Activated T-cell treated with anti-CD3 and anti-CD28 coated beads, Interleukin-2, amount 50 U/mL, for 24 hours (primary cell): ENCODE data around the gene ELFN2.
"Not testable (repeated sequence)": the region's sequence is repeated elsewhere in the genome, so short reads cannot be mapped to it uniquely, and the experiment has no call there.

Experiments
- DNase-seq: peaks from one replicate; pipeline ENCODE4 v3.0.0-alpha.2; 2020
- H3K27ac Mint-ChIP-seq: 2 replicates; pipeline ENCODE4 v1.8.0; 2020; ENCODE audit warnings: mild to moderate bottlenecking, mixed read lengths
- H3K27me3 Mint-ChIP-seq: 2 replicates; pipeline ENCODE4 v1.8.0; 2020; ENCODE audit warnings: mixed read lengths
- H3K36me3 Mint-ChIP-seq: 2 replicates; pipeline ENCODE4 v1.8.0; 2020; ENCODE audit warnings: low read depth, mixed read lengths
- H3K4me1 Mint-ChIP-seq: 2 replicates; pipeline ENCODE4 v1.8.0; 2020; ENCODE audit warnings: low read depth, mixed read lengths
- H3K4me3 Mint-ChIP-seq: 2 replicates; pipeline ENCODE4 v1.8.0; 2020; ENCODE audit warnings: mild to moderate bottlenecking, moderate library complexity, mixed read lengths
- H3K9me3 Mint-ChIP-seq: 2 replicates; pipeline ENCODE4 v1.8.0; 2020; ENCODE audit warnings: mixed read lengths

The ELFN2 gene

DNA sequence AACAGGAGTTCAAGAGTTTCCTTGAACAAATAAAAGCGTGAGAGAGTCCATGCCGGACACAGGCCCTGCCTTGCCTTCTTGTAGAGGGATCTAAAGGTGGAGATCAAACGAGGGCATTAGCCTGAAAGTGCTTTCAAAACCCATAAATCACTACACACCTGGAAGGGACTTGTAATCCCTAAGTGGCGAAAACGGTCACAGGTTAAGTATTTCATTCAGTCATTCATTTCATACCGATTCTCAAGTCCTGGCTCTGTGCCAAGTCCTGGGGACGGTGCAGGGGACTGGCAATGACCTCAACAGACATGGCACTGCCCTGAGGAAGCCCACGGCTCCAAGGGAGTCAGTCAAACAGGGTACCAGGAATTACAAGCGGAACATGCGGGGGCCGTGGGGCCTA, 26.6 kb downstream of the ELFN2 start:
- DNase-seq: no peak
- H3K27me3 Mint-ChIP-seq: peaks cover 7% of the 10 kb centered on the region
- H3K27ac Mint-ChIP-seq: no peak overlapping the region
- no peaks in the 10 kb centered on the region for H3K4me1 Mint-ChIP-seq
- H3K4me3 Mint-ChIP-seq: no peak overlapping the region
- H3K36me3 Mint-ChIP-seq: no peaks in the 10 kb centered on the region
- no peaks in the 10 kb centered on the region for H3K9me3 Mint-ChIP-seq

GRCh38 chr22:37399457-37399856, 27.8 kb downstream of the ELFN2 start:
- H3K4me1 Mint-ChIP-seq, DNase-seq, H3K4me3 Mint-ChIP-seq, H3K27ac Mint-ChIP-seq, H3K36me3 Mint-ChIP-seq, H3K27me3 Mint-ChIP-seq, H3K9me3 Mint-ChIP-seq: not testable (repeated sequence)

GRCh38 chr22:37397226-37397625, 30.1 kb downstream of the ELFN2 start:
- Mint-ChIP-seq H3K9me3 (no peaks in the 10 kb centered on the region), H3K27me3 (peaks cover 7% of the 10 kb centered on the region), H3K4me3 (no peak overlapping the region), H3K27ac (no peak overlapping the region), H3K36me3 (no peaks in the 10 kb centered on the region), H3K4me1 (no peaks in the 10 kb centered on the region)
- no peak for DNase-seq

DNA sequence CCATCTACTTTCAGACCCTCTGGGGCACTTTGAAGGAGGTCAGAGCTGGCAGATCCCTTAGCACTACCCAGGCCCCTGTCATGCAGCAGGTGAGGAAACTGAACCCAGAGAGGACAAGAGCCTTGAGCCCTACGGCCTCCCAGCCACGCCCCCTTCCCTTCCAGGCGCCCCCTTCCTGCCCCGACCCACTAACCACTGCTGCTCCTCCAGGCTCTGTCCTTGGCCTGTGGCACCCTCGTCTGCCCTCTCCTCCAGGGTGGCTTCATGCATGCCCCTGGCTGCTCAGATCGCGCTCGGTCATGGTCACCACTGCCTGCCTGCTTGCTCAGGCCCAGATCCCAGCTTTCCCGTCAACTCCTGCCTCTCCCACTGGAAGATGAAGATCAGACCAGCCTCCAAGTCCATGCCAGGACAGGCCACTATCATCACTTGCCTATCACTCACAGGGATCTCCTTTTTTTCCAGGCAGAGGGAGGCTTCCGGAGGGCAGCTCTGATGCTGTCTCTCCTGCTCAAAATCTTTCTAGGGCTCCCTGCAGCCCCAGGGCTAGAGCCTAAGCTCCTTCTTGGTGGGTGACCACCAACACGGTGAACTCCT, 30.7 kb downstream of the ELFN2 start:
- DNase-seq: no peak
- H3K4me3 Mint-ChIP-seq: no peak overlapping the region
- no peak overlapping the region for H3K27ac Mint-ChIP-seq
- H3K4me1 Mint-ChIP-seq: no peaks in the 10 kb centered on the region
- H3K27me3 Mint-ChIP-seq: peaks cover 7% of the 10 kb centered on the region
- no peaks in the 10 kb centered on the region for H3K36me3 Mint-ChIP-seq
- H3K9me3 Mint-ChIP-seq: no peaks in the 10 kb centered on the region

DNA sequence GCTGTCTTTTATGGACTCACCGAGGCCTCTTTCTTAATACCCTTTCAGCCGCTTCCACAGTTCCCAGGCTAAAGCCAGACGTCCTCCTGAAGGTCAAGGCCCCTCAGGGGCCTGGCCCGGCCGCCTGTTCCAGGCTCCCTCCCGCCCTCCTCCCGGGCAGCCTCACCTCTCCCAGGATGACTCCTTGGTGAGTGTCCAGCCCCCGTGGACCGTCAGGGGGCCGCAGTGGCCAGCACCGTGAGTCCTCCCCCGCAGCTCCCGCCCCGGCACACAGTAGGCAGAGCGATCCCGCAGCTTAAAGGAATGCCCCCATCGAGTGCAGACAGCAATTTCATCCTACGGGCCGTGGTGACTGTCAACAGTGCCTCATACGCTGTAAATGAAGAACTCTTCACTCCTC, 32.9 kb downstream of the ELFN2 start:
- Mint-ChIP-seq H3K9me3 (no peaks in the 10 kb centered on the region), H3K4me1 (no peaks in the 10 kb centered on the region), H3K27me3 (peaks cover 7% of the 10 kb centered on the region), H3K27ac (no peak overlapping the region), H3K4me3 (no peak overlapping the region), H3K36me3 (no peaks in the 10 kb centered on the region)
- no peak for DNase-seq

- Mint-ChIP-seq H3K27me3 (peaks cover 7% of the 10 kb centered on the region), H3K27ac (no peak overlapping the region), H3K4me3 (no peak overlapping the region), H3K36me3 (no peaks in the 10 kb centered on the region), H3K9me3 (no peaks in the 10 kb centered on the region), H3K4me1 (no peaks in the 10 kb centered on the region)
- no peak for DNase-seq
Measured at GRCh38 chr22:37393746-37394145, 33.5 kb downstream of the ELFN2 start.

GRCh38 chr22:37392721-37393328, 34.5 kb downstream of the ELFN2 start:
- peaks cover 7% of the 10 kb centered on the region for H3K27me3 Mint-ChIP-seq
- DNase-seq: no peak
- H3K27ac Mint-ChIP-seq: no peak overlapping the region
- no peaks in the 10 kb centered on the region for H3K9me3 Mint-ChIP-seq
- no peaks in the 10 kb centered on the region for H3K36me3 Mint-ChIP-seq
- no peaks in the 10 kb centered on the region for H3K4me1 Mint-ChIP-seq
- H3K4me3 Mint-ChIP-seq: no peak overlapping the region

GRCh38 chr22:37391702-37392101, 35.6 kb downstream of the ELFN2 start:
- Mint-ChIP-seq H3K4me1 (no peaks in the 10 kb centered on the region), H3K27ac (no peak overlapping the region), H3K27me3 (peaks cover 3% of the 10 kb centered on the region), H3K9me3 (no peaks in the 10 kb centered on the region), H3K36me3 (no peaks in the 10 kb centered on the region), H3K4me3 (no peak overlapping the region)
- no peak for DNase-seq

GRCh38 chr22:37390075-37390474, 37.2 kb downstream of the ELFN2 start:
- H3K4me1 Mint-ChIP-seq: no peaks in the 10 kb centered on the region

GRCh38 chr22:37388538-37388937, 38.7 kb downstream of the ELFN2 start:
- Mint-ChIP-seq H3K4me3 (no peak overlapping the region), H3K9me3 (no peaks in the 10 kb centered on the region), H3K27ac (no peak overlapping the region), H3K4me1 (no peaks in the 10 kb centered on the region), H3K36me3 (no peaks in the 10 kb centered on the region), H3K27me3 (no peaks in the 10 kb centered on the region)
- DNase-seq: no peak

More at GRCh38 chr22:37390075-37390474, 37.2 kb downstream of the ELFN2 start:
- Mint-ChIP-seq H3K9me3 (no peaks in the 10 kb centered on the region), H3K4me3 (no peak overlapping the region), H3K36me3 (no peaks in the 10 kb centered on the region), H3K27me3 (no peaks in the 10 kb centered on the region), H3K27ac (no peak overlapping the region)
- DNase-seq: no peak

DNA sequence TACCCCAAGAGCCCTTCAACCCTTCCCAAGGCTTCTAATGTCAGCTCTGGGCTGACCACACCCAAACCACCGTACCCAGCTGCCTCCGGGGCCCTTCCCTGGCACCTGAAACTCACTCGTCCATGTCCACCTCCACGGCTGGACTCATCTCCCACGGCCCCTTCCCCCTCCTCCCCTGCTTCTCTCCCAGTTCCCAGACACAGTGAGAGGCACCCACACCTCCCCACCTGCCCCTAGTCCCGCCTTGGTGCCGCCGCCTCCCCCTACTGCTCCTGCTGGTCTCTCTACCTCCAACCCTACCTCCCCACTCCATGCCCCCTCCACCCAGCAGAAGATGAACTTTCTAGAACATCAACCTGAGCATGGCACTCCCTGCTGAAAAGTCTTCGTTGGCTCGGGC, 39.5 kb downstream of the ELFN2 start:
- H3K27me3 Mint-ChIP-seq: no peaks in the 10 kb centered on the region
- no peaks in the 10 kb centered on the region for H3K9me3 Mint-ChIP-seq
- H3K4me1 Mint-ChIP-seq: no peaks in the 10 kb centered on the region
- no peak for DNase-seq
- H3K27ac Mint-ChIP-seq: no peak overlapping the region
- no peak overlapping the region for H3K4me3 Mint-ChIP-seq
- no peaks in the 10 kb centered on the region for H3K36me3 Mint-ChIP-seq

- Mint-ChIP-seq H3K9me3 (no peaks in the 10 kb centered on the region), H3K4me1 (no peaks in the 10 kb centered on the region), H3K27me3 (no peaks in the 10 kb centered on the region), H3K27ac (no peak overlapping the region), H3K4me3 (no peak overlapping the region), H3K36me3 (no peaks in the 10 kb centered on the region)
- no peak for DNase-seq
Measured at GRCh38 chr22:37386441-37386840, 40.8 kb downstream of the ELFN2 start.

- no peaks in the 10 kb centered on the region for H3K36me3 Mint-ChIP-seq
- H3K27ac Mint-ChIP-seq: no peak overlapping the region
- H3K27me3 Mint-ChIP-seq: peaks cover 1% of the 10 kb centered on the region
- no peaks in the 10 kb centered on the region for H3K4me1 Mint-ChIP-seq
- H3K4me3 Mint-ChIP-seq: no peak overlapping the region
- no peaks in the 10 kb centered on the region for H3K9me3 Mint-ChIP-seq
- no peak for DNase-seq
Measured at GRCh38 chr22:37384691-37385090, 42.6 kb downstream of the ELFN2 start.

- Mint-ChIP-seq H3K4me3 (no peak overlapping the region), H3K9me3 (no peaks in the 10 kb centered on the region), H3K27ac (no peak overlapping the region), H3K27me3 (peaks cover 10% of the 10 kb centered on the region), H3K36me3 (no peaks in the 10 kb centered on the region), H3K4me1 (no peaks in the 10 kb centered on the region)
- DNase-seq: no peak
Measured at GRCh38 chr22:37383341-37383740, 43.9 kb downstream of the ELFN2 start.

DNA sequence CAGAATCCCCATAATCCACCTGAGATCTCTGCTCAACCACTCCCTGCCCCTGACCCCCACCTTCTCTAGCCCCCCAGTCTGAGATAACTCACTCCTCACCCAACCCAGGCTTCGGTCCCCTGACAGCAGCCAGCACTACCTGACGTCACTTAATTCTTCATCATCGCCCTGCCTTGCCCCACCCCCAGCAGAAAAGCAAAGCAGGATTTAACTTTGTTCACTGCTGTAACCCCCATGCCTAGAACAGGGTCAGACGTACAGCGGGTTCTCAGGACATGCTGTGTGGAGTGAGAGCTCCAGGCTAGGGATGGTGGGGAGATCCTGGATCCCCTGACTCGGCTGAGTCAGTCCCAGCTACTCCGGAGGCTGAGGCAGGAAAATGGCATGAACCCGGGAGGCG, 45.8 kb downstream of the ELFN2 start:
- no peak overlapping the region for H3K27ac Mint-ChIP-seq
- no peaks in the 10 kb centered on the region for H3K9me3 Mint-ChIP-seq
- H3K4me1 Mint-ChIP-seq: no peaks in the 10 kb centered on the region
- H3K36me3 Mint-ChIP-seq: no peaks in the 10 kb centered on the region
- no peak overlapping the region for H3K4me3 Mint-ChIP-seq
- peaks cover 26% of the 10 kb centered on the region for H3K27me3 Mint-ChIP-seq
- no peak for DNase-seq

GRCh38 chr22:37379722-37380121, 47.6 kb downstream of the ELFN2 start:
- Mint-ChIP-seq H3K9me3 (no peaks in the 10 kb centered on the region), H3K27me3 (peaks cover 35% of the 10 kb centered on the region), H3K4me3 (no peak overlapping the region), H3K36me3 (no peaks in the 10 kb centered on the region), H3K4me1 (no peaks in the 10 kb centered on the region), H3K27ac (no peak overlapping the region)
- no peak for DNase-seq
